Gastroesophageal sphincter (tissue), 3 donors: ENCODE results near the gene C10orf105.

Experiments
- EP300 ChIP-seq: sonication (generic); formaldehyde crosslinking; IDR thresholded peaks from one replicate; pipeline ENCODE4 v1.6.1; 2017; ENCODE audit warnings: antibody characterized with exemption, mild to moderate bottlenecking
- POLR2A ChIP-seq, 2 donors: fragments of 450-650 bp; IDR thresholded peaks; one replicate each; pipeline ENCODE4 v1.6.1; 2017; ENCODE audit warnings: antibody characterized with exemption in 2 of 2, mild to moderate bottlenecking in 2 of 2, moderate library complexity in 1 of 2
- TF ChIP-seq, protein P1 (sequence below), 4 experiments: fragments of 200-600 bp in 2 of 4; fragments of 450-650 bp in 2 of 4; sonication (generic) in 1 of 4; IDR thresholded peaks; one replicate each; pipeline ENCODE4 v1.5.1; 2017 to 2019; ENCODE audit warnings: antibody characterized with exemption in 4 of 4, mild to moderate bottlenecking in 2 of 4, moderate library complexity in 2 of 4

DNA sequence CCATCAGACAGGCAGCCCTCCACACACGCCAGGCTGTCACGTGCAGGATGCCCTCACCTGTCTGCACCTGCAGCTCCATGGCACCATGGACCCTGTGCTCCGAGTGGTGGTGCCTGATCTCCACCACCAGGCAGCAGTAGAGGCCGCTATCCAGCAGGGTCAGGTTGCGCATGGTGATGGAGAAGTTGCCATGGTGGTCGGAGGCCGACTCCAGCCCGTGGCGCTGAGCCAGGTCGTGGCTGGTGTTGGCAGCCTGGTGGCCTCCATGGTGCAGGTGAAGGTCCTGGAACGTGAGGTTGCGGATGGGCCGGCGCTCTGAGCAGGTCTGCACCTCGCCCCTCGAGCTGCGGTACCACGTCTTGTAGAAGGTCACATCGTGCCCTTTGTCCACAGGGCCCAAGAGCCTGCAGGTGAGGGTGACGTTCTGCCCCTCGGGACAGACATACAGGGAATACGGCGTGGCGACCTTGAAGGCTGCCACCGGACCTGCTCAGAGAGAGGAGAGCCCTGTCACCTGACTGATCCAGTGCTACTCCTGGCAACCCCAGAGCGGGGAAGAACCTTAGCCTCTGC, 42.0 kb upstream of the C10orf105 start:
- TF ChIP-seq, protein P1, sequence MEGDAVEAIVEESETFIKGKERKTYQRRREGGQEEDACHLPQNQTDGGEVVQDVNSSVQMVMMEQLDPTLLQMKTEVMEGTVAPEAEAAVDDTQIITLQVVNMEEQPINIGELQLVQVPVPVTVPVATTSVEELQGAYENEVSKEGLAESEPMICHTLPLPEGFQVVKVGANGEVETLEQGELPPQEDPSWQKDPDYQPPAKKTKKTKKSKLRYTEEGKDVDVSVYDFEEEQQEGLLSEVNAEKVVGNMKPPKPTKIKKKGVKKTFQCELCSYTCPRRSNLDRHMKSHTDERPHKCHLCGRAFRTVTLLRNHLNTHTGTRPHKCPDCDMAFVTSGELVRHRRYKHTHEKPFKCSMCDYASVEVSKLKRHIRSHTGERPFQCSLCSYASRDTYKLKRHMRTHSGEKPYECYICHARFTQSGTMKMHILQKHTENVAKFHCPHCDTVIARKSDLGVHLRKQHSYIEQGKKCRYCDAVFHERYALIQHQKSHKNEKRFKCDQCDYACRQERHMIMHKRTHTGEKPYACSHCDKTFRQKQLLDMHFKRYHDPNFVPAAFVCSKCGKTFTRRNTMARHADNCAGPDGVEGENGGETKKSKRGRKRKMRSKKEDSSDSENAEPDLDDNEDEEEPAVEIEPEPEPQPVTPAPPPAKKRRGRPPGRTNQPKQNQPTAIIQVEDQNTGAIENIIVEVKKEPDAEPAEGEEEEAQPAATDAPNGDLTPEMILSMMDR (IDR thresholded peaks at IDR 0.05), result no peak
- TF ChIP-seq POLR2A (IDR thresholded peaks at IDR 0.05) (no peak), EP300 (no peak)
